ENCODE data around the gene HLA-F.

The HLA-F gene

GRCh38 chr6:29723262-29723665, at the start of gene HLA-F:
TSS of gene HLA-F (plus strand) at chr6:29723434. CDS start at chr6:29723464, 30 bp downstream.
- DNase-seq, result peak in 13 of 14 donors; percentile 23 to 79 (median 60)

GRCh38 chr6:29674008-29674407, 49.2 kb upstream of the HLA-F start:
- no peak for DNase-seq

- DNase-seq, result no peak
Observed at GRCh38 chr6:29675561-29675960, 47.7 kb upstream of the HLA-F start.

- DNase-seq, result no peak
Observed at GRCh38 chr6:29676981-29677601, 46.1 kb upstream of the HLA-F start.

GRCh38 chr6:29678114-29678513, 45.1 kb upstream of the HLA-F start:
- DNase-seq, result no peak

- DNase-seq, result no peak
Observed at GRCh38 chr6:29679962-29680361, 43.3 kb upstream of the HLA-F start.

- no peak for DNase-seq
Observed at GRCh38 chr6:29680416-29680815, 42.8 kb upstream of the HLA-F start.

GRCh38 chr6:29680904-29681303, 42.3 kb upstream of the HLA-F start, which contains the start of gene ZFP57:
TSS of gene ZFP57 (minus strand) at chr6:29681152. CDS start at chr6:29677003, 4,149 bp downstream.
- no peak for DNase-seq

GRCh38 chr6:29681811-29682210, 41.4 kb upstream of the HLA-F start:
- DNase-seq, result no peak

GRCh38 chr6:29685718-29686326, 37.4 kb upstream of the HLA-F start:
- DNase-seq, result peak in 5 of 14 donors; percentile 15 to 23 (median 19)

GRCh38 chr6:29694637-29695036, 28.6 kb upstream of the HLA-F start:
- DNase-seq, result no peak

- peak in 2 of 14 donors; percentile 7 to 21 for DNase-seq
Observed at GRCh38 chr6:29696147-29697125, 26.8 kb upstream of the HLA-F start.

- DNase-seq, result peak in 5 of 14 donors; percentile 3 to 43 (median 16)
Observed at GRCh38 chr6:29702519-29703103, 20.6 kb upstream of the HLA-F start.

GRCh38 chr6:29705389-29706231, 17.6 kb upstream of the HLA-F start:
- peak in 5 of 14 donors; percentile 3 to 64 (median 17) for DNase-seq

GRCh38 chr6:29708432-29709179, 14.6 kb upstream of the HLA-F start:
- DNase-seq, result no peak

GRCh38 chr6:29709188-29709587, 14.0 kb upstream of the HLA-F start:
- no peak for DNase-seq

GRCh38 chr6:29710281-29710941, 12.8 kb upstream of the HLA-F start:
- DNase-seq, result no peak

- DNase-seq, result no peak
Observed at GRCh38 chr6:29720863-29721262, 2.4 kb upstream of the HLA-F start.

- peak in 4 of 14 donors; percentile 5 to 28 (median 8) for DNase-seq
Observed at GRCh38 chr6:29723666-29724588, 693 bp downstream of the HLA-F start.
